ENCODE measurements around the gene SDHD.
"Not testable (repeated sequence)": the region's sequence is repeated elsewhere in the genome, so short reads cannot be mapped to it uniquely, and the experiment has no call there.

Gene SDHD

GRCh38 chr11:112086422-112087191 lies at the start of gene SDHD, which contains the start of gene TIMM8B:
Gene SDHD (plus strand): TSS chr11:112086873. CDS start chr11:112086908, 35 bp downstream.
Gene TIMM8B (minus strand): TSS chr11:112086756. CDS start chr11:112086723, 33 bp downstream.
- DNase-seq = peak; percentile 45 to 97 (median 94)

DNA sequence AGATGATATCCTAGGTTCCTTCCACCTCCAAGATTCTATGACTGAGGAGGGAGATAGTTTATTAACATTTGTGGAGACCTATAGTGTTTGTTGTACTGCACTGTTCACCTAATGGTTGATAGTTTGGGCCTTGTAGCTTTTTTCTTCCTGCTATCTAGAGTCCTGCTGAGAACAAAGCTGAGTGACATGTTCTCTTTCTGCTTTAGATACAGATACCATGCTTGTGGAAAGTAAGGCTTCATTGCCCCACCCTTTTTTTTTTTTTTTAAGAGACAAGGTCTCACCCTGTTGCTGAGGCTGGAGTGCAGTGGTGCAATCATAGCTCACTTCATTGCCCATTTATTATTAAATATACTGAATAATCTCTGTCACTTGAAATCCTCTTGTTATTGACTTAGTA lies 49.1 kb upstream of the SDHD start:
- no peak for DNase-seq

- DNase-seq = no peak
These were observed 44.3 kb upstream of the SDHD start for GRCh38 chr11:112042161-112042960.

- no peak for DNase-seq
These were observed 43.7 kb upstream of the SDHD start for GRCh38 chr11:112042961-112043304.

GRCh38 chr11:112044961-112045360 lies 41.7 kb upstream of the SDHD start:
- DNase-seq = no peak

- DNase-seq = not testable (repeated sequence)
These were observed 40.0 kb upstream of the SDHD start for GRCh38 chr11:112046647-112047046.

DNA sequence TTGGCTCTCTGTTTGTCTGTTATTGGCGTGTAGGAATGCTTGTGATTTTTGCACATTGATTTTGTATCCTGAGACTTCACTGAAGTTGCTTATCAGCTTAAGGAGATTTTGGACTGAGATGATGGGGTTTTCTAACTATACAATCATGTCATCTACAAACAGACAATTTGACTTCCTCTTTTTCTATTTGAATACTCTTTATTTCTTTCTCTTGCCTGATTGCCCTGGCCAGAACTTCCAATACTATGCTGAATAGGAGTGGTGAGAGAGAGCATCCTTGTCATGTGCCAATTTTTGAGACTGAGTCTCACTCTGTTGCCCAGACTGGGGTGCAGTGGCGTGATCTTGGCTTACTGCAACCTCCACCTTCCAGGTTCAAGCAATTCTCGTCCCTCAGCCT lies 38.4 kb upstream of the SDHD start:
- DNase-seq = not testable (repeated sequence)

DNA sequence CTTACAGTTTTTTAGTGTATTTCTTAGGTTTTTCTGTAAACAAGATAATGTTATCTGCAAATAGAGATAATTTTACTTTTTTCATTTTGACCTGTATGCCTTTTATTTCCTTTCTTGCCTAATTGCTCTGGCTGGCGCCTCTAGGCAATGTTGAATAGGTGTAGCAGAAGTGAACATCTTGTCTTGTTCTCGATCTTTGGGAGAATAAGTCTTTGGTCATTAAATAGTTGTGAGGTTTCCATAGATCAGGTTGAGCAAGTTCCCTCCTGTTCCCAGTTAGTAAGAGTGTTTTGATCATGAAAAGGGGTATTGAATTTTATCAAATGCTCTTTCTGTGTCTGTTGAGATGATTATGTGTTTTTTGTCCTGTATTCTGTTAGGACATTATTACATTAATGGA lies 36.9 kb upstream of the SDHD start:
- DNase-seq = no peak

DNA sequence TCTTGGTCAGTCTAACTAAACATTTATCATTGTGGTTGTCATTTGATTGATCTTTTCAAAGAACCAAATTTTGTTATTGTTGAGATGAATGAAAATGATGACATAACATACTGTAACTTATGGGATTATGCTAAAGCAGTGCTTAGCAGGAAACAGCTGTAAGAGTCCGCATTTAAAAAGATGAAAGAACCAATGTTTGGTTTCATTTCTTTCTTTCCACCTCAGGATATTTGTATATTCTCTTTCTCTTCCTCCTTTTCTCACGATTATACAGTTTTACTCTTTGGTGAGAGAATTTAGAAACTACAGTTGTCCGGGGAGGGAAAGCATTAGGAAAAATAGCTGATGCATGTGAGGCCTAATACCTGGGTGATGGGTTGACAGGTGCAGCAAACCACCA lies 36.0 kb upstream of the SDHD start:
- DNase-seq = no peak

GRCh38 chr11:112051768-112052167 lies 34.9 kb upstream of the SDHD start:
- no peak for DNase-seq

GRCh38 chr11:112057170-112057569 lies 29.5 kb upstream of the SDHD start:
- no peak for DNase-seq

DNA sequence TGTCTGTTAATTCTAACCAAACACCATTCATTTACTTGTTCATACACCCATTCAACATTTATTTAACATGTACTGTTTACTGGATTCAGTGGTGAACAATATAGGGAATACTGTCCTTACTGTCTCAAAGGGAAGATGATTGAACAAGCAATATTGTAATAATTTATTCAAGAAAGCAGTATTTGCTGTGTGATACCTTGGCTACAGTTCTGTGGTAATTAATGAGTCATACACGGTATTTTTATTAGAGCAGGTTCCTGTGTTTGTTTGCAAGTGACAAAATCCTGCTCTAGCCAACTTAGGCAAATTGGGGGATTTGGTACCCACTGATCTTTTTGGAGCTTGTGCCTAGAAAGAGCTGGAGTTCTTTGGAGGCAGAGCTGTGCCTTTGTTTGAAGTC lies 28.6 kb upstream of the SDHD start:
- DNase-seq = no peak

DNA sequence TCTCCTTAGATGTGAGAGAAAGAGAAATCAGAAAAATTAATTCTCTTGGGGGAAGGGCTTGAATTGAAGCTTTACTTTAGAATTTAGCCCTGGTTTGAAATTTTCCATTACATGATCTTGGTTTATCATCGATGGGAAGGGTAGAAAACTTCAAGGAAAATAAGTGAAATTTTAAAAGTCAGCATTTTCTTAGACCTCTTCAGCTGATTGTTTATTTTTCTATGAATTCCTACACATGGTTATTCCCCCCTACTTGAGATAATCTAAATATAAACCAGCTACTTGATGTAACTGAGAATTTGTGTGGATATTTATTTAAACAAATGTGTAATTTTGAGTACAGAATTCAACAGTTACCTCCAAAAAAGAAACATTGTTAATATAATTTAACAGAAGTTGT lies 23.8 kb upstream of the SDHD start:
- DNase-seq = no peak

DNA sequence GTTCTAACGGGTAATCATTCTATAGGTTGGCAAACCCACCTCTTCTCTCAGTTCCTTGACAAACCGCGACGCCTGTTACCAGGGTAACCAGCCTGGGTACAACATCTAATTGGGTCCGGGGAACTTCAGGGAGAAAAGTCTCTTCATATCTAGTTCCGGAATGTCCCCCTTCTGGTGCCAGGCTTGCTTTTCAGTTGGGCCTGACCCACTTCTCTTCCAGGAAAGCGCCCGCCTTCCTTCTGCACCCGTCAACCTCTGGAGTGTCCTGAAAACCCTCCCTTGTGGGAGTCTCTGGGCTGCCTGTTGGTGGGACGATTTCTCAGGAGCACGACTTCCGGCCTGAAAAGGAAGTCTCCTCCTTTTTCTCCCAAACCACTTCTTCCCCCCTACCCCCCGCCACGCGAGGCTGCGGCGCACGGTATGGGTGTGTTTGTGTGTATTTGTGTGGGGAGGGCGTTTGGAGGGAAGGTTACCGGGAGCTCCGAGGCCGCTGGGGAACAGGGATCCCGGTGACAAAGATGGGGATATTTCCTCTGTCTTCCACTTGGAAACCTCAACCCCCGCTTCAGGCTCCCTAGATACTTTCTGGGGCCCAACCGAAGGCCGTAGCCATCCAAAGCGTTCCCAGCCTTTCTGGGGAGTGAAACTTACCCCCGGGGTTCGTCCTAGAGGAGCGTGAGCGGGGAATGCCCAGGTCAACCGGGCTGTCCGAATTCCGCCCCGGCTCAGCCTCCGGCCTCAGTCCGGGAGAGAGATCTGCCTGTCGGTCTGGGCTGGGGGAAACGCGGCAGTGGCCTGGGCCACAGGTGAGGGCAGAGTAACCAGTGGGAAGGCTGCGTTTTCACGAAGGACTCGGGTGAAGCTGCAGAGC lies 12.5 kb upstream of the SDHD start, which contains the start of the genes NKAPD1 and PIH1D2:
Gene NKAPD1, plus strand, starts transcription at position 359 of the 871 bp plus-strand sequence. CDS start 1,276 bp downstream, outside the sequence.
Gene PIH1D2, minus strand, starts transcription at position 77 of the 871 bp plus-strand sequence. CDS start 843 bp downstream, outside the sequence.
- peak; percentile 24 to 94 (median 77) for DNase-seq

- no peak for DNase-seq
These were observed 3.9 kb upstream of the SDHD start for GRCh38 chr11:112082729-112083128.

DNA sequence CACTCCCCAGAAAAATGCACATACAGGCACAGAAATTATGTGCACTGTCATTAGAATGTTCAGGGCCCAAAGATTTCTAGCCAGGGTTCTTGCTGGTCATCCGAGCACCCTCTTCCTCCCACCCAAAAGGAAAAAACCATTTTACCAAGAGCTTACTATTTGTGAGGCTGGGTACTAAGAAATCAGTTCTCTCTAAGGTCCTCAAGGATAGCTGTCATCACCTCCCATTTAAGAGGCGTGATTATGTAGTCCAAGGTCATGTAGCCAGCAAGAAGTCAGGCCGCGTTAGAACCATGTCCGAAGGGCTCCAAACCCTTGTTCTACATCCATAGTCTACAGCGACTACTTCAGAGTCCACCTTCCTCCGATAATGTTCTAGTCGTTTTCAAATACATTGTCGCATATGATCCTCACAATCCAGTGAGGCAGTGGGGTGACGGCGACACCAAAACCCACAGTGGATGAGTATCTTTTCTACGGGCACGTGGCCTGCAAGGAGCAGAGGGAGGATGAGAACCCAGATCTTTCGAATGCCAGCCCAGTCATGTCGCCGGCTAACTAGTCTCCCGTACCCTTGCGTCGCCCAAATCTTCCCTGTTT lies 751 bp upstream of the SDHD start:
- DNase-seq = peak in 2 of 14 donors; percentile 29 to 39

DNA sequence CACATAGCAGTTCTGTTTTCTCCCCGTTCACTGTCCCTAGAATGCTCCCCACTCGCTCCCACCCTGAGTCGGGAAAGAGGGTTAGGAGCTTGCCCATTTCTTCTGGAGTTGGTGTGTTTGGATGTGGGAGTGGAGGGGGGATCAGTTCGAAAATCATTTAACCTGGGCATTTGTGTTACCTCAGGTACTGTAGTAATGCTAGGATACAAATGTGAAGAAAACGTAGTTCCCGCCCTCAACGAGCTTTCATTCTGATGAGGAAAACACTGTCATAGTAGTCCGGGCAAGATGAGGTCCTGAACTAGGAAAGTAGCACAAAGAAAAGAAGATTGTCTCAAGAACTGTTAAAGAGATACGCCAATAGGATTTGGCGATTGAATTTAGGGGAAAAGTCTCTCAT lies 539 bp downstream of the SDHD start:
- peak in 1 of 14 donors; percentile 22 for DNase-seq

- not testable (repeated sequence) for DNase-seq
These were observed 8.6 kb downstream of the SDHD start for GRCh38 chr11:112095302-112095701.

DNA sequence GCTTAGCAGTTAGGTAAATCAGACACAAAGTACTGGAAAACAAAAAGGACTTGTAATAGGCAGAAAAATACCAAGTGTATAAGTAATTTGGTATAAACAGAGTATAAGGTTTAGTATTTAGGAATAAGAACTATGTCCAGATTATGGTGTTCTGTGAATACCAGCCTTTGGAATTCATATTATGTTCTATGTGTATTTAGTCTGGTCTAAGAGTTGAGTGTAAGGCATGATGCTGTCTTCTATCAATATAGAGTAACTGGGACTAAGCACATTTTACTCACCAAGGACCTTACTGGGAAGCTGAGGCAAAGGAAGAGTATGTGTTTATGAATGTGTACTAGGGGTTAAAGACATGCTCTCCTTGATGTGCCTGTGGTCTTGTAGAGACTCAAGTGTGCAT lies 9.5 kb downstream of the SDHD start:
- DNase-seq = no peak

GRCh38 chr11:112097734-112098528 lies 11.3 kb downstream of the SDHD start:
- DNase-seq = no peak

GRCh38 chr11:112100462-112100861 lies 13.8 kb downstream of the SDHD start:
- DNase-seq = no peak

All from C1 segment of cervical spinal cord (tissue), 14 donors.